ENCODE measurements around the gene GMDS.

The GMDS gene

GRCh38 chr6:1587977-1588376 lies 657.4 kb downstream of the GMDS start:
- Histone ChIP-seq H3K4me1 (ENCODE audit: control extremely low read depth in 1 of 4, control insufficient read depth in 4 of 4, insufficient read depth in 4 of 4, low read length in 3 of 4) (no peaks in the 10 kb centered on the region), H3K27me3 (replicated peaks in 2 of 5; ENCODE audit: control insufficient read depth in 4 of 5, insufficient read depth in 5 of 5, low read length in 4 of 5) (peaks cover 0 to 5% (median 0%) of the 10 kb centered on the region in 5 experiments), H3K4me3 (ENCODE audit: control insufficient read depth in 1 of 7, extremely low read depth in 1 of 7, insufficient read depth in 4 of 7, low read depth in 2 of 7, low read length in 6 of 7) (no peak overlapping the region), H3K9me3 (ENCODE audit: control extremely low read depth in 1 of 5, control insufficient read depth in 4 of 5, insufficient read depth in 2 of 5, low read depth in 1 of 5, low read length in 4 of 5) (peaks cover 0 to 5% (median 0%) of the 10 kb centered on the region in 5 experiments), H3K36me3 (ENCODE audit: control insufficient read depth in 4 of 4, insufficient read depth in 4 of 4, low read length in 3 of 4) (no peaks in the 10 kb centered on the region), H3K27ac (ENCODE audit: insufficient read depth in 1 of 2, low read depth in 1 of 2, low read length in 2 of 2, poor library complexity in 1 of 2, severe bottlenecking in 2 of 2) (no peak overlapping the region)
- ChIA-PET POLR2A (no interaction called here), CTCF (no interaction called here)
- WGBS (ENCODE audit: insufficient coverage) = 97% methylated on average over 12 of the region's 12 CpGs
- no peak for DNase-seq

GRCh38 chr6:1587546-1587945 lies 657.9 kb downstream of the GMDS start:
- Histone ChIP-seq H3K9me3 (ENCODE audit: control extremely low read depth in 1 of 5, control insufficient read depth in 4 of 5, insufficient read depth in 2 of 5, low read depth in 1 of 5, low read length in 4 of 5) (peaks cover 0 to 5% (median 0%) of the 10 kb centered on the region in 5 experiments), H3K4me1 (ENCODE audit: control extremely low read depth in 1 of 4, control insufficient read depth in 4 of 4, insufficient read depth in 4 of 4, low read length in 3 of 4) (no peaks in the 10 kb centered on the region), H3K27ac (ENCODE audit: insufficient read depth in 1 of 2, low read depth in 1 of 2, low read length in 2 of 2, poor library complexity in 1 of 2, severe bottlenecking in 2 of 2) (no peak overlapping the region), H3K4me3 (ENCODE audit: control insufficient read depth in 1 of 7, extremely low read depth in 1 of 7, insufficient read depth in 4 of 7, low read depth in 2 of 7, low read length in 6 of 7) (no peak overlapping the region), H3K27me3 (replicated peaks in 2 of 5; ENCODE audit: control insufficient read depth in 4 of 5, insufficient read depth in 5 of 5, low read length in 4 of 5) (peaks cover 0 to 5% (median 0%) of the 10 kb centered on the region in 5 experiments), H3K36me3 (ENCODE audit: control insufficient read depth in 4 of 4, insufficient read depth in 4 of 4, low read length in 3 of 4) (no peaks in the 10 kb centered on the region)
- POLR2A ChIA-PET = no interaction called here
- no peak for DNase-seq
- CTCF ChIA-PET = no interaction called here
- 97% methylated on average over 6 of the region's 7 CpGs for WGBS (ENCODE audit: insufficient coverage)

- POLR2A ChIA-PET = no interaction called here
- WGBS (ENCODE audit: insufficient coverage) = 97% methylated on average over 4 of the region's 5 CpGs
Observed at GRCh38 chr6:1586861-1587450, 658.4 kb downstream of the GMDS start.

GRCh38 chr6:1586256-1586655 lies 659.1 kb downstream of the GMDS start:
- CTCF ChIA-PET = interaction anchor here (0.6 to 2.7 kb wide), 3 partner anchors 9 to 903 kb away, joined by 3 to 14 read pairs (median 3); no protein-coding TSS in a partner anchor
- 83% methylated on average over 2 of the region's 7 CpGs for WGBS (ENCODE audit: insufficient coverage)
- no peak for DNase-seq
- Histone ChIP-seq H3K9me3 (ENCODE audit: control extremely low read depth in 1 of 5, control insufficient read depth in 4 of 5, insufficient read depth in 2 of 5, low read depth in 1 of 5, low read length in 4 of 5) (peaks cover 0 to 5% (median 0%) of the 10 kb centered on the region in 5 experiments), H3K4me1 (ENCODE audit: control extremely low read depth in 1 of 4, control insufficient read depth in 4 of 4, insufficient read depth in 4 of 4, low read length in 3 of 4) (no peaks in the 10 kb centered on the region), H3K36me3 (ENCODE audit: control insufficient read depth in 4 of 4, insufficient read depth in 4 of 4, low read length in 3 of 4) (no peaks in the 10 kb centered on the region), H3K4me3 (ENCODE audit: control insufficient read depth in 1 of 7, extremely low read depth in 1 of 7, insufficient read depth in 4 of 7, low read depth in 2 of 7, low read length in 6 of 7) (no peak overlapping the region), H3K27ac (ENCODE audit: insufficient read depth in 1 of 2, low read depth in 1 of 2, low read length in 2 of 2, poor library complexity in 1 of 2, severe bottlenecking in 2 of 2) (no peak overlapping the region), H3K27me3 (replicated peaks in 2 of 5; ENCODE audit: control insufficient read depth in 4 of 5, insufficient read depth in 5 of 5, low read length in 4 of 5) (peaks cover 0 to 5% (median 0%) of the 10 kb centered on the region in 5 experiments)
- POLR2A ChIA-PET = no interaction called here

More at GRCh38 chr6:1586861-1587450, 658.4 kb downstream of the GMDS start:
- H3K36me3 ChIP-seq (ENCODE audit: control insufficient read depth in 4 of 4, insufficient read depth in 4 of 4, low read length in 3 of 4) = no peaks in the 10 kb centered on the region
- H3K4me3 ChIP-seq (ENCODE audit: control insufficient read depth in 1 of 7, extremely low read depth in 1 of 7, insufficient read depth in 4 of 7, low read depth in 2 of 7, low read length in 6 of 7) = no peak overlapping the region
- CTCF ChIA-PET = interaction anchor here (0.9 to 2.7 kb wide), 2 partner anchors 9 to 10 kb away, joined by 3 to 14 read pairs; no protein-coding TSS in a partner anchor
- H3K27me3 ChIP-seq (replicated peaks in 2 of 5; ENCODE audit: control insufficient read depth in 4 of 5, insufficient read depth in 5 of 5, low read length in 4 of 5) = peaks cover 0 to 5% (median 0%) of the 10 kb centered on the region in 5 experiments
- no peaks in the 10 kb centered on the region for H3K4me1 ChIP-seq (ENCODE audit: control extremely low read depth in 1 of 4, control insufficient read depth in 4 of 4, insufficient read depth in 4 of 4, low read length in 3 of 4)
- DNase-seq = no peak
- peaks cover 0 to 5% (median 0%) of the 10 kb centered on the region in 5 experiments for H3K9me3 ChIP-seq (ENCODE audit: control extremely low read depth in 1 of 5, control insufficient read depth in 4 of 5, insufficient read depth in 2 of 5, low read depth in 1 of 5, low read length in 4 of 5)
- H3K27ac ChIP-seq (ENCODE audit: insufficient read depth in 1 of 2, low read depth in 1 of 2, low read length in 2 of 2, poor library complexity in 1 of 2, severe bottlenecking in 2 of 2) = no peak overlapping the region

- peaks cover 0 to 3% (median 0%) of the 10 kb centered on the region in 5 experiments for H3K27me3 ChIP-seq (replicated peaks in 2 of 5; ENCODE audit: control insufficient read depth in 4 of 5, insufficient read depth in 5 of 5, low read length in 4 of 5)
- ChIA-PET CTCF (interaction anchor here (2.7 kb wide), 1 partner anchor 10 kb away, joined by 14 read pairs; no protein-coding TSS in a partner anchor), POLR2A (no interaction called here)
- H3K4me3 ChIP-seq (ENCODE audit: control insufficient read depth in 1 of 7, extremely low read depth in 1 of 7, insufficient read depth in 4 of 7, low read depth in 2 of 7, low read length in 6 of 7) = no peak overlapping the region
- H3K27ac ChIP-seq (ENCODE audit: insufficient read depth in 1 of 2, low read depth in 1 of 2, low read length in 2 of 2, poor library complexity in 1 of 2, severe bottlenecking in 2 of 2) = no peak overlapping the region
- H3K9me3 ChIP-seq (ENCODE audit: control extremely low read depth in 1 of 5, control insufficient read depth in 4 of 5, insufficient read depth in 2 of 5, low read depth in 1 of 5, low read length in 4 of 5) = peaks cover 0 to 5% (median 0%) of the 10 kb centered on the region in 5 experiments
- 94% methylated on average over 12 of the region's 12 CpGs for WGBS (ENCODE audit: insufficient coverage)
- DNase-seq = no peak
- H3K4me1 ChIP-seq (ENCODE audit: control extremely low read depth in 1 of 4, control insufficient read depth in 4 of 4, insufficient read depth in 4 of 4, low read length in 3 of 4) = no peaks in the 10 kb centered on the region
- H3K36me3 ChIP-seq (ENCODE audit: control insufficient read depth in 4 of 4, insufficient read depth in 4 of 4, low read length in 3 of 4) = no peaks in the 10 kb centered on the region
Observed at GRCh38 chr6:1585669-1586049, 659.7 kb downstream of the GMDS start.

- CTCF ChIA-PET = interaction anchor here (2.7 kb wide), 1 partner anchor 11 kb away, joined by 14 read pairs; no protein-coding TSS in a partner anchor
- Histone ChIP-seq H3K4me1 (ENCODE audit: control extremely low read depth in 1 of 4, control insufficient read depth in 4 of 4, insufficient read depth in 4 of 4, low read length in 3 of 4) (no peaks in the 10 kb centered on the region), H3K4me3 (ENCODE audit: control insufficient read depth in 1 of 7, extremely low read depth in 1 of 7, insufficient read depth in 4 of 7, low read depth in 2 of 7, low read length in 6 of 7) (no peak overlapping the region), H3K36me3 (ENCODE audit: control insufficient read depth in 4 of 4, insufficient read depth in 4 of 4, low read length in 3 of 4) (no peaks in the 10 kb centered on the region), H3K27me3 (replicated peaks in 2 of 5; ENCODE audit: control insufficient read depth in 4 of 5, insufficient read depth in 5 of 5, low read length in 4 of 5) (peaks cover 0 to 3% (median 0%) of the 10 kb centered on the region in 5 experiments), H3K27ac (ENCODE audit: insufficient read depth in 1 of 2, low read depth in 1 of 2, low read length in 2 of 2, poor library complexity in 1 of 2, severe bottlenecking in 2 of 2) (no peak overlapping the region), H3K9me3 (ENCODE audit: control extremely low read depth in 1 of 5, control insufficient read depth in 4 of 5, insufficient read depth in 2 of 5, low read depth in 1 of 5, low read length in 4 of 5) (peaks cover 0 to 5% (median 0%) of the 10 kb centered on the region in 5 experiments)
- POLR2A ChIA-PET = no interaction called here
- WGBS (ENCODE audit: insufficient coverage) = 92% methylated on average over 9 of the region's 14 CpGs
- no peak for DNase-seq
Observed at GRCh38 chr6:1584996-1585668, 660.3 kb downstream of the GMDS start.

- Histone ChIP-seq H3K27me3 (replicated peaks in 2 of 5; ENCODE audit: control insufficient read depth in 4 of 5, insufficient read depth in 5 of 5, low read length in 4 of 5) (peaks cover 0 to 3% (median 0%) of the 10 kb centered on the region in 5 experiments), H3K4me3 (ENCODE audit: control insufficient read depth in 1 of 7, extremely low read depth in 1 of 7, insufficient read depth in 4 of 7, low read depth in 2 of 7, low read length in 6 of 7) (no peak overlapping the region), H3K27ac (ENCODE audit: insufficient read depth in 1 of 2, low read depth in 1 of 2, low read length in 2 of 2, poor library complexity in 1 of 2, severe bottlenecking in 2 of 2) (no peak overlapping the region), H3K4me1 (ENCODE audit: control extremely low read depth in 1 of 4, control insufficient read depth in 4 of 4, insufficient read depth in 4 of 4, low read length in 3 of 4) (no peaks in the 10 kb centered on the region), H3K36me3 (ENCODE audit: control insufficient read depth in 4 of 4, insufficient read depth in 4 of 4, low read length in 3 of 4) (no peaks in the 10 kb centered on the region), H3K9me3 (ENCODE audit: control extremely low read depth in 1 of 5, control insufficient read depth in 4 of 5, insufficient read depth in 2 of 5, low read depth in 1 of 5, low read length in 4 of 5) (peaks cover 0 to 5% (median 0%) of the 10 kb centered on the region in 5 experiments)
- 100% methylated on average over 2 of the region's 5 CpGs for WGBS (ENCODE audit: insufficient coverage)
- DNase-seq = no peak
- ChIA-PET CTCF (interaction anchor here (2.7 kb wide), 1 partner anchor 12 kb away, joined by 14 read pairs; no protein-coding TSS in a partner anchor), POLR2A (no interaction called here)
Observed at GRCh38 chr6:1584146-1584545, 661.3 kb downstream of the GMDS start.

Data from common myeloid progenitor, CD34-positive (primary cell).